HCT116 (cell line): ENCODE data around the gene SLC25A48. TPM values are rescaled to one million over a fixed set of nuclear protein-coding genes. Genes with fewer than 3 reads are reported as not detected.

Experiments used
- ATAC-seq: fragments of 200-7000 bp; cut with Tn5 transposase; 2 replicates; pipeline ENCODE4 v1.9.1; 2020; ENCODE audit warnings: mild to moderate bottlenecking, moderate library complexity
- BruUV-seq: library from RNA; stranded (reverse); fragments of 400-500 nt; replicated peaks from 2 replicates; lab custom pipeline; 2021; lab: Mats Ljungman, UMichigan
- CTCF ChIA-PET: fragments of 300-600 bp; sonication (Branson Sonifier 250); formaldehyde crosslinking; loops from one replicate; lab custom pipeline; 2021; ENCODE audit warnings: antibody characterized with exemption; lab: Charles Lee
- POLR2A ChIA-PET: fragments of 300-600, 350-600 bp; sonication (Branson Sonifier 250); formaldehyde crosslinking; loops from one replicate; lab custom pipeline; 2021; ENCODE audit warnings: antibody characterized with exemption; lab: Charles Lee
- RAD21 ChIA-PET, 2 experiments: fragments of 300-600 bp; sonication (Branson Sonifier 250); formaldehyde crosslinking; loops; one replicate each; lab custom pipeline; 2023; ENCODE audit warnings: low total read pairs in 2 of 2; ENCODE audit not compliant: uncharacterized antibody in 2 of 2, unreplicated experiment in 2 of 2, low non-redundant PET in 1 of 2; lab: Charles Lee
- DNase-seq: peaks from one replicate; pipeline ENCODE4 v3.0.0-alpha.2; 2010; ENCODE audit warnings: low read depth, low spot score
- H2AFZ ChIP-seq: fragments of 200-600 bp; shearing (Covaris generic), sonication (generic); 2 replicates; pipeline ENCODE4 v1.6.1; 2017; ENCODE audit warnings: low read depth, mixed run types, mixed read lengths, antibody characterized with exemption, low read length; ENCODE audit not compliant: poor library complexity, severe bottlenecking
- H3K27ac ChIP-seq: 2 replicates; pipeline ENCODE4 v1.5.1; 2012; ENCODE audit warnings: low read depth, low read length
- H3K27me3 ChIP-seq: fragments of 200-600 bp; sonication (generic); 2 replicates; pipeline ENCODE4 v1.6.1; 2016; ENCODE audit warnings: mixed run types, low read length, mixed read lengths; ENCODE audit not compliant: insufficient read depth
- H3K36me3 ChIP-seq, 2 experiments: fragments of 200-500 bp in 1 of 2; fragments of 200-600 bp in 1 of 2; sonication (Bioruptor generic) in 1 of 2; sonication (generic) in 1 of 2; 2 replicates each; pipeline versions ENCODE4 v1.5.1 to v1.6.1; 2014 to 2016; ENCODE audit warnings: low read length in 2 of 2, inconsistent platforms in 1 of 2, mixed read lengths in 1 of 2, mixed run types in 1 of 2; ENCODE audit not compliant: insufficient read depth in 2 of 2, control insufficient read depth in 1 of 2
- H3K4me1 ChIP-seq, 2 experiments: fragments of 200-600 bp in 1 of 2; sonication (generic) in 1 of 2; 2 replicates each; pipeline versions ENCODE4 v1.5.1 to v1.6.1; 2012 to 2017; ENCODE audit warnings: low read length in 2 of 2, inconsistent platforms in 1 of 2, mild to moderate bottlenecking in 1 of 2, mixed read lengths in 1 of 2, mixed run types in 1 of 2, moderate library complexity in 1 of 2; ENCODE audit not compliant: insufficient read depth in 2 of 2, control insufficient read depth in 1 of 2
- H3K4me2 ChIP-seq: fragments of 200-600 bp; sonication (generic); 2 replicates; pipeline ENCODE4 v1.6.1; 2017; ENCODE audit warnings: mixed run types, low read length, mixed read lengths
- H3K4me3 ChIP-seq, 2 experiments: fragments of 200-600 bp in 1 of 2; sonication (generic) in 1 of 2; replicated peaks in 1 of 2; 2 replicates each; pipeline ENCODE4 v1.5.1; 2011 to 2016; ENCODE audit warnings: low read length in 2 of 2, control low read depth in 1 of 2, low read depth in 1 of 2, mild to moderate bottlenecking in 1 of 2, mixed read lengths in 1 of 2, mixed run types in 1 of 2
- H3K79me2 ChIP-seq: fragments of 200-600 bp; sonication (generic); 2 replicates; pipeline ENCODE4 v1.6.1; 2017; ENCODE audit warnings: mild to moderate bottlenecking, mixed run types, low read length, moderate library complexity, mixed read lengths; ENCODE audit not compliant: insufficient read depth
- H3K9ac ChIP-seq: fragments of 200-600 bp; sonication (generic); 2 replicates; pipeline ENCODE4 v1.6.1; 2016; ENCODE audit warnings: low read length, mixed read lengths
- H3K9me2 ChIP-seq: fragments of 200-600 bp; sonication (generic), shearing (Covaris generic); 2 replicates; pipeline ENCODE4 v1.6.1; 2017; ENCODE audit warnings: mixed run types, mild to moderate bottlenecking, moderate library complexity; ENCODE audit not compliant: insufficient read depth
- H3K9me3 ChIP-seq, 2 experiments: fragments of 200-500 bp in 1 of 2; fragments of 200-600 bp in 1 of 2; sonication (Bioruptor generic) in 1 of 2; sonication (generic) in 1 of 2; 2 replicates each; pipeline ENCODE4 v1.6.1; 2014 to 2017; ENCODE audit warnings: low read length in 2 of 2, mixed read lengths in 2 of 2, inconsistent platforms in 1 of 2, low read depth in 1 of 2, mild to moderate bottlenecking in 1 of 2, mixed run types in 1 of 2, moderate library complexity in 1 of 2; ENCODE audit not compliant: control insufficient read depth in 1 of 2, insufficient read depth in 1 of 2
- H4K20me1 ChIP-seq: fragments of 200-600 bp; sonication (generic), shearing (Covaris generic); 2 replicates; pipeline ENCODE4 v1.6.1; 2017; ENCODE audit warnings: mixed run types, mild to moderate bottlenecking, moderate library complexity; ENCODE audit not compliant: insufficient read depth
- ATF3 ChIP-seq: IDR thresholded peaks from 2 replicates; pipeline ENCODE4 v1.6.1; 2012
- CBX3 ChIP-seq: IDR thresholded peaks from 2 replicates; pipeline ENCODE4 v1.6.1; 2012; ENCODE audit warnings: low read depth
- CEBPB ChIP-seq: IDR thresholded peaks from 2 replicates; pipeline ENCODE4 v1.6.1; 2012; ENCODE audit warnings: low read depth
- EGR1 ChIP-seq: IDR thresholded peaks from 2 replicates; pipeline ENCODE4 v1.6.1; 2012; ENCODE audit warnings: low read depth
- EZH2phosphoT487 ChIP-seq: fragments of 200-600 bp; IDR thresholded peaks from 2 replicates; pipeline ENCODE4 v1.6.1; 2018; ENCODE audit warnings: antibody characterized with exemption, borderline replicate concordance
- FOSL1 ChIP-seq: IDR thresholded peaks from 2 replicates; pipeline ENCODE4 v1.6.1; 2012; ENCODE audit warnings: low read depth
- POLR2AphosphoS5 ChIP-seq: IDR thresholded peaks from 2 replicates; pipeline ENCODE4 v1.6.1; 2011; ENCODE audit warnings: mild to moderate bottlenecking, low read depth, low read length, moderate library complexity
- RAD21 ChIP-seq: IDR thresholded peaks from 2 replicates; pipeline ENCODE4 v1.6.1; 2012; ENCODE audit warnings: low read depth, mild to moderate bottlenecking
- SP1 ChIP-seq: IDR thresholded peaks from 2 replicates; pipeline ENCODE4 v1.6.1; 2012; ENCODE audit warnings: low read depth
- SRF ChIP-seq: IDR thresholded peaks from 2 replicates; pipeline ENCODE4 v1.6.1; 2012; ENCODE audit warnings: low read depth
- TCF7L2 ChIP-seq: IDR thresholded peaks from 2 replicates; pipeline ENCODE4 v1.7.0; 2011; ENCODE audit warnings: borderline replicate concordance, inconsistent platforms; ENCODE audit not compliant: insufficient read depth, insufficient read length; ENCODE audit errors: extremely low read depth
- YY1 ChIP-seq: IDR thresholded peaks from 2 replicates; pipeline ENCODE4 v1.6.1; 2011; ENCODE audit warnings: low read length, low read depth, moderate library complexity, mild to moderate bottlenecking; ENCODE audit not compliant: insufficient replicate concordance; ENCODE audit errors: extremely low read depth
- ZFX ChIP-seq: fragments of 450-650 bp; IDR thresholded peaks from 2 replicates; pipeline ENCODE4 v1.6.1; 2017
- ZNF274 ChIP-seq: fragments of 200-500 bp; sonication (Bioruptor generic); IDR thresholded peaks from 2 replicates; pipeline ENCODE4 v1.6.1; 2014; ENCODE audit warnings: mild to moderate bottlenecking, low read depth, low read length, inconsistent platforms
- intact Hi-C: fragments of 100-400 bp; cut with micrococcal nuclease; formaldehyde crosslinking; loops from 2 replicates; pipeline ENCODE4 v1.10.0; 2022
- total RNA-seq: library from RNA; stranded (reverse); gene quantifications from one replicate; pipeline ENCODE4 v1.2.1, GENCODE V29; 2021; ENCODE audit not compliant: unreplicated experiment
- TF ChIP-seq, protein P1 (sequence below): IDR thresholded peaks from 2 replicates; pipeline ENCODE4 v1.6.1; 2012; ENCODE audit warnings: low read depth

Gene SLC25A48
- total RNA-seq, 1 experiment from 2014 or later, result 2.8 TPM

DNA sequence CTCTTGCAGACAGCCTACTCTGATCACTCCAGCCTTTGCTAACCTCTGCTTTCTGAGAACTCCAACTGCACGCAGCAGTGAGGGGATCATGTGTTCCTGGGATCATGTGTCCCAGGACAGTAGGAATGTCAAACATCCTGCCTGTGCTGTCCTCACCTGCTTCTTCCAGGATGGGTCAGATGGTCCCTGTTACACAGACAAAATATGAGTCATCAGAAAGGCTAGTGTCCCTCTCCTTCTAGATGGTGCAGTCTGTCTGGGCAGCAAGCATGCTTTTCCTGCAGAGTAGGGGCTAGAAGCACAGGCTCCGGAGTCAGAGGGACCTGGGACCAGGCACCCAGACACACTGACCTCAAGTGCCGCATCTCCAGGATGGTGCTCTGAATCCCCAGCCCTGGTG lies 20.1 kb upstream of the SLC25A48 start:
- TF ChIP-seq ZNF274 (no peak), CEBPB (no peak), RAD21 (no peak), FOSL1 (no peak), SP1 (no peak), ATF3 (no peak), EZH2phosphoT487 (no peak), EGR1 (no peak), POLR2AphosphoS5 (no peak), TCF7L2 (no peak), SRF (no peak), YY1 (no peak), ZFX (no peak), CBX3 (no peak)
- TF ChIP-seq, protein P1, sequence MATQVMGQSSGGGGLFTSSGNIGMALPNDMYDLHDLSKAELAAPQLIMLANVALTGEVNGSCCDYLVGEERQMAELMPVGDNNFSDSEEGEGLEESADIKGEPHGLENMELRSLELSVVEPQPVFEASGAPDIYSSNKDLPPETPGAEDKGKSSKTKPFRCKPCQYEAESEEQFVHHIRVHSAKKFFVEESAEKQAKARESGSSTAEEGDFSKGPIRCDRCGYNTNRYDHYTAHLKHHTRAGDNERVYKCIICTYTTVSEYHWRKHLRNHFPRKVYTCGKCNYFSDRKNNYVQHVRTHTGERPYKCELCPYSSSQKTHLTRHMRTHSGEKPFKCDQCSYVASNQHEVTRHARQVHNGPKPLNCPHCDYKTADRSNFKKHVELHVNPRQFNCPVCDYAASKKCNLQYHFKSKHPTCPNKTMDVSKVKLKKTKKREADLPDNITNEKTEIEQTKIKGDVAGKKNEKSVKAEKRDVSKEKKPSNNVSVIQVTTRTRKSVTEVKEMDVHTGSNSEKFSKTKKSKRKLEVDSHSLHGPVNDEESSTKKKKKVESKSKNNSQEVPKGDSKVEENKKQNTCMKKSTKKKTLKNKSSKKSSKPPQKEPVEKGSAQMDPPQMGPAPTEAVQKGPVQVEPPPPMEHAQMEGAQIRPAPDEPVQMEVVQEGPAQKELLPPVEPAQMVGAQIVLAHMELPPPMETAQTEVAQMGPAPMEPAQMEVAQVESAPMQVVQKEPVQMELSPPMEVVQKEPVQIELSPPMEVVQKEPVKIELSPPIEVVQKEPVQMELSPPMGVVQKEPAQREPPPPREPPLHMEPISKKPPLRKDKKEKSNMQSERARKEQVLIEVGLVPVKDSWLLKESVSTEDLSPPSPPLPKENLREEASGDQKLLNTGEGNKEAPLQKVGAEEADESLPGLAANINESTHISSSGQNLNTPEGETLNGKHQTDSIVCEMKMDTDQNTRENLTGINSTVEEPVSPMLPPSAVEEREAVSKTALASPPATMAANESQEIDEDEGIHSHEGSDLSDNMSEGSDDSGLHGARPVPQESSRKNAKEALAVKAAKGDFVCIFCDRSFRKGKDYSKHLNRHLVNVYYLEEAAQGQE, result no peak
- Histone ChIP-seq H3K79me2 (no peaks in the 10 kb centered on the region), H3K9me2 (no peaks in the 10 kb centered on the region), H3K4me2 (no peak overlapping the region), H3K9ac (no peak overlapping the region), H3K27me3 (0 out of 2 replicates have a peak, but pooled peaks cover 5% of the 10 kb centered on the region), H3K9me3 (no peaks in the 10 kb centered on the region), H3K4me3 (no peak overlapping the region), H3K4me1 (no peaks in the 10 kb centered on the region), H4K20me1 (no peaks in the 10 kb centered on the region), H3K27ac (no peak overlapping the region), H3K36me3 (no peaks in the 10 kb centered on the region), H2AFZ (no peak overlapping the region)
- ChIA-PET RAD21 (no interaction called here), CTCF (no interaction called here), POLR2A (no interaction called here)
- intact Hi-C loops, result no loop called here
- no peak for DNase-seq
- ATAC-seq, result no peak
- no TSS peak for BruUV-seq
